ENCODE results near the gene GAS7. TPM values are rescaled to one million over a fixed set of nuclear protein-coding genes. Genes with fewer than 3 reads are reported as not detected.

GAS7 gene
- total RNA-seq, 2 experiments from 2014 or later: 1.6 to 2.1 TPM

DNA sequence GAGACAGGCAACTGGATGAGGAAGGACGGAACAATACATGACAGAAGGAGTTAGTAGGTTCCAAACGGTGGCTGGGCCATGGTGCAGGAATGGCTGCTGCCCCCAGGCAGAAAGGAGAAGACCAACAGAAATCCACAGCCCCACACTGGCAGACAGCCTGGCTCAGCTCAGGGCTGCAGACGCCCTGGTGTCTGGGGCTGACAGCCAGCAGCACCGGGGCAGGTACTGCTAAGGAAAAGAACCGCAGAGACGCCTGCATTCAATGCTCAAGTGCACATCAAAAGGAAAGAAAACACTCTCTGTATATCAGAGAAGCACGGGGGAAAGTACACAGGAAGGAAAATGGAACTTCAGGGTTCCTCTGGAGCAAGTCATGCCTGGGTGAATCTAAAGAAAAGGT lies 53.4 kb downstream of the GAS7 start:
- TF ChIP-seq, protein P1, sequence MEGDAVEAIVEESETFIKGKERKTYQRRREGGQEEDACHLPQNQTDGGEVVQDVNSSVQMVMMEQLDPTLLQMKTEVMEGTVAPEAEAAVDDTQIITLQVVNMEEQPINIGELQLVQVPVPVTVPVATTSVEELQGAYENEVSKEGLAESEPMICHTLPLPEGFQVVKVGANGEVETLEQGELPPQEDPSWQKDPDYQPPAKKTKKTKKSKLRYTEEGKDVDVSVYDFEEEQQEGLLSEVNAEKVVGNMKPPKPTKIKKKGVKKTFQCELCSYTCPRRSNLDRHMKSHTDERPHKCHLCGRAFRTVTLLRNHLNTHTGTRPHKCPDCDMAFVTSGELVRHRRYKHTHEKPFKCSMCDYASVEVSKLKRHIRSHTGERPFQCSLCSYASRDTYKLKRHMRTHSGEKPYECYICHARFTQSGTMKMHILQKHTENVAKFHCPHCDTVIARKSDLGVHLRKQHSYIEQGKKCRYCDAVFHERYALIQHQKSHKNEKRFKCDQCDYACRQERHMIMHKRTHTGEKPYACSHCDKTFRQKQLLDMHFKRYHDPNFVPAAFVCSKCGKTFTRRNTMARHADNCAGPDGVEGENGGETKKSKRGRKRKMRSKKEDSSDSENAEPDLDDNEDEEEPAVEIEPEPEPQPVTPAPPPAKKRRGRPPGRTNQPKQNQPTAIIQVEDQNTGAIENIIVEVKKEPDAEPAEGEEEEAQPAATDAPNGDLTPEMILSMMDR (IDR thresholded peaks at IDR 0.05): no peak
- H3K36me3 Mint-ChIP-seq (ENCODE audit: low read depth): no peaks in the 10 kb centered on the region
- CTCF ChIA-PET: interaction anchor here (0.9 kb wide), 1 partner anchor 9 kb away, joined by 3 read pairs; no protein-coding TSS in a partner anchor
- H3K4me1 Mint-ChIP-seq (ENCODE audit: low read depth): peaks cover 22% of the 10 kb centered on the region
- H3K9me3 Mint-ChIP-seq: no peaks in the 10 kb centered on the region
- no peak overlapping the region for H3K27ac Mint-ChIP-seq
- POLR2A ChIA-PET: no interaction called here
- DNase-seq: no peak
- ATAC-seq: no peak
- no peak overlapping the region for H3K4me3 Mint-ChIP-seq
- peaks cover 8% of the 10 kb centered on the region for H3K27me3 Mint-ChIP-seq
- intact Hi-C loops (cut with micrococcal nuclease): no loop called here

GRCh38 chr17:10144456-10144855 lies 54.0 kb downstream of the GAS7 start:
- intact Hi-C loops (cut with micrococcal nuclease): no loop called here
- H3K4me1 Mint-ChIP-seq (ENCODE audit: low read depth): peaks cover 17% of the 10 kb centered on the region
- no peak for DNase-seq

DNA sequence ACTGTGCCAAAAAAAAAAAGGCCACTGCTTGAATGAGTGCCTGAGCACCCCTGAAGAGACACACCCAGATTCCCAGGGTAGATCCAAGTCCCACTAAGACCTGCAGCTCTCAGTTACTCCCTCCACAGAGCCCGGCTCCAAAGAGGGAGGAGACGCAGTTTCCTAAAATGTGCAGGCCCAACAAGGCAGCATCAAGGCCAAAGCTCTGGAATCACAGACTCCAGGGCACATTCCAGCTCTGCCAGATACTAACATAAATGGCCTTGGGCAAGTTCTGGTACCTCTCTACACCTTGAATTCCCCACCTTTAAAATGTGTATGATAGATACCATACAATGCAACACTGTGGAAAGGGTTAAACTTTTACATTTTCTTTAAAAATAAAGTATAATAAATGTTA lies 57.0 kb downstream of the GAS7 start:
- TF ChIP-seq, protein P1 (IDR thresholded peaks at IDR 0.05): no peak
- peaks cover 11% of the 10 kb centered on the region for H3K4me1 Mint-ChIP-seq (ENCODE audit: low read depth)
- ChIA-PET CTCF (no interaction called here), POLR2A (no interaction called here)
- H3K9me3 Mint-ChIP-seq: no peaks in the 10 kb centered on the region
- ATAC-seq: no peak
- H3K4me3 Mint-ChIP-seq: no peak overlapping the region
- no peak overlapping the region for H3K27ac Mint-ChIP-seq
- no peaks in the 10 kb centered on the region for H3K27me3 Mint-ChIP-seq
- no peak for DNase-seq
- H3K36me3 Mint-ChIP-seq (ENCODE audit: low read depth): no peaks in the 10 kb centered on the region
- intact Hi-C loops (cut with micrococcal nuclease): no loop called here

More at GRCh38 chr17:10144456-10144855, 54.0 kb downstream of the GAS7 start:
- ATAC-seq: no peak
- H3K27ac Mint-ChIP-seq: no peak overlapping the region
- H3K36me3 Mint-ChIP-seq (ENCODE audit: low read depth): no peaks in the 10 kb centered on the region
- ChIA-PET POLR2A (no interaction called here), CTCF (interaction anchor here (0.9 kb wide), 1 partner anchor 10 kb away, joined by 3 read pairs; no protein-coding TSS in a partner anchor)
- no peaks in the 10 kb centered on the region for H3K9me3 Mint-ChIP-seq
- peaks cover 8% of the 10 kb centered on the region for H3K27me3 Mint-ChIP-seq
- no peak overlapping the region for H3K4me3 Mint-ChIP-seq
- TF ChIP-seq, protein P1 (IDR thresholded peaks at IDR 0.05): no peak

DNA sequence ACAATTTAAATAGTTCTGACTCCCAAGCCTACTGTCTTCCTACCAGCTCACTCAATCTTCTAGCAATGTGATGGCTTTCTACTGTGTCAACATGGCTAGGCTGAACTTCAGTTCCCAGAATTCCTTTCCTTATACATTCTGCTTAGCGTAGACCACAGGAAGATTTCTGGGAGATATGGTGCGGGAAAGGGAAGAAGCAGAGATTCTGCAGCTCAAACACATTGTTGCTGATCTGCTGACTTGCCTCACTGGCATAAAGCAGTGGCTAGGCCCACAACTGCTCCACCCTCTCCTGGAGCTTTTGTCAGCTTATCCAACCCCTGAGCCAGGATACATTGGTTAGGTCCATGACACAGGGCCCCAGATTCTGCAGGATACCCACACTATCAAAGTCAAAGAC lies 58.8 kb downstream of the GAS7 start:
- CTCF ChIA-PET: interaction anchor here (1.2 to 1.7 kb wide), 2 partner anchors 8 to 15 kb away, joined by 4 to 5 read pairs; no protein-coding TSS in a partner anchor
- Mint-ChIP-seq H3K4me3 (no peak overlapping the region), H3K4me1 (ENCODE audit: low read depth) (peaks cover 16% of the 10 kb centered on the region), H3K36me3 (ENCODE audit: low read depth) (no peaks in the 10 kb centered on the region), H3K27ac (no peak overlapping the region), H3K9me3 (no peaks in the 10 kb centered on the region), H3K27me3 (no peaks in the 10 kb centered on the region)
- no peak for ATAC-seq
- intact Hi-C loops (cut with micrococcal nuclease): no loop called here
- DNase-seq: no peak
- POLR2A ChIA-PET: no interaction called here
- TF ChIP-seq, protein P1 (IDR thresholded peaks at IDR 0.05): no peak

- H3K27ac Mint-ChIP-seq: no peak overlapping the region
- POLR2A ChIA-PET: interaction anchor here (0.5 to 1.1 kb wide), 2 partner anchors 13 to 16 kb away, joined by 3 read pairs; no protein-coding TSS in a partner anchor
These were observed 62.0 kb downstream of the GAS7 start for GRCh38 chr17:10136258-10136981.

More at GRCh38 chr17:10136258-10136981, 62.0 kb downstream of the GAS7 start:
- Mint-ChIP-seq H3K4me3 (no peak overlapping the region), H3K9me3 (no peaks in the 10 kb centered on the region), H3K36me3 (ENCODE audit: low read depth) (no peaks in the 10 kb centered on the region), H3K4me1 (ENCODE audit: low read depth) (peaks cover 14% of the 10 kb centered on the region), H3K27me3 (no peaks in the 10 kb centered on the region)
- TF ChIP-seq, protein P1 (IDR thresholded peaks at IDR 0.05): no peak
- CTCF ChIA-PET: no interaction called here
- ATAC-seq (no peak), DNase-seq (no peak)
- intact Hi-C loops (cut with micrococcal nuclease): no loop called here
